ENCODE results near the gene PRSS33.
A peak's percentile ranks its signal among the peaks of the same experiment; 100 is the strongest.

PRSS33 gene

DNA sequence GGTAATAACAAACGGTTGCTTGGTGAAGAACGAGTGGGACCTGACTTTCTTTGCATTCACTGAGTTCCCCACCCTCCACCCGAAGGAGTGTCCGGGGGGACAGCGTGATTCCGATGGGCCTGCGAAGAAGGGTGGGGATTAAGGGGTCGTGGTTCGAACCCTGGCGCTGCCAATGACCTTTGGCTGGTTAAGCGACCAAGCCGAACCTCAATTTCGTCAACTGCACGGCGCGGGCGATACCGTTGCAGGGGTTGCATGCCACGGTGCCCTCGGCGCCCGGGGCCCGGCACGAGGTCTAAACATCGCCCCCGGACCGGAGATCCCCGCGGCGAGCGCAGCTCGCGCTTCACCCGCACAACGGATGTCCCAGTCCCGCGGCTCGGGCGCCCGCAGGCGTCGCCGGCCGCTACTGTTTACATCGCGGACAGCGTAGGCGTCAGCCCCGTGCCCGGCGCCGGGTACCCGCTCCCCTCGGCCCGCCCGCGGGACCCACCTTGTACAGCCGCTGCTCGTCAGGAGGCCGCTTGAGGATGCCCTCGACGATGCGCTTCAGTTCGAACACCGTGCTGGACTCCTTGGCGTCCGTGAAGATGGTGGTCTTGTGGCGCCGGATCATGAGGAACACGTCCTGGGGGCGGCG, 10.7 kb downstream of the PRSS33 start:
- DNase-seq: peak; percentile 19

DNA sequence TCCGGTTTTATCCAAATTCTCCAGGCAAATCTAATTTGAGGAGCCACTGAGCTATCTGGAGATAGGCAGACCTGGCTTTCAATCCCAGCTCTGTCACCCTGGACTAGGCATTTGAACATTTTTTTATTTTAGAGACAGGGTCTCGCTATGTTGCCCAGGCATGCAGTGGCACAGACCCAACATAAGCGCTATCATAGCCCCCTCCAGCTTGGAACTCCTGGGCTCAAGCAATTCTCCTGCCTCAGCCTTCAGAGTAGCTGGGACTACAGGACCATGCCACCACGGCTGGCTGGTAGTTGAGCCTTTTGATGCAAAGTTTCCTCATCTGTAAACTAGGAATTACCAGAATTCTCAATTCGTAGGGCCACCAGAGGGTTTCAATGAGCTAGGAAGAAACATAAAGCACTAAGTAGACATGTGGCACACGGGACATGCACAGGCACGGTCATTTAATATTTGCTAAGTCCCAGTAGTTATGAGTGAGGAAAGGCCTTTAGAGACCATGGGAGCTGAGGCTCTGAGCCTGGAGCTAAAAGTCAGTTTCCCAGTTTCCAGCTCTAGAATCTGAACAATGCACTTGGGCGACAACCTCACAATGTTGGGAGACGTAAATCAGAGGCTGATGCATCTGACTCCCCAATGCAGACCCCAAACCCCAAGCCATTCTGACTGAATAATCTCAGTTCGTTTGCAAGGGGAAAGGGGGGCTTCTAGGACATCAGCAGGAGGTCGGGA, 11.4 kb downstream of the PRSS33 start:
- DNase-seq: no peak

DNA sequence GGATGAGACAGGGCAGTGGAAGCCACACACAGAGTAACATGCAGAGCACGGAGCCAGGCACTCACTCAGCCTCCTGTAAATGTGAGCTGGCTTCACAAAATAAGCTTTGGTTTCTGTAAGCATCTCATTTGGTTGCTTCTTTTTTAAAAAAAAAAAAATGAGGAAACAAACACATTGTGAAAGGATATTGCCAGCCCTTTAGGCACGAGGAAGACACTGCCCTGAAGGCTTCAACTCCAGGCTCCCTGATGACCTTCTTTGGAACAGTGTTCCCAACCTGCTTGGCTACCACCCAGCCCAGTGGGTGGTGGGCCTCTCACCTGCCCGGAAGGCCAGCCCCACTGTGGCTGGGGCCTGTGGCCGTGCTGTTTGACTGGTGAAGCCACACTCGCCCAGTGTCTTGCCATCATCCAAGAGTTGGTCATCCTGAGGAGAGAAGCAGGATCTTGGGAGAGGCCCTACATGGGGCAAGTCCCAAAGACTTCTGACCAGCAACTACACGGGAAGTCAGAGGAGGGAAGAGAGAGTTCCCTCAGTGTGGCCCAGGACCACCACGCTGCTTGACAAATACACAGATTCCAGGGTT, 12.1 kb downstream of the PRSS33 start:
- DNase-seq: no peak

DNA sequence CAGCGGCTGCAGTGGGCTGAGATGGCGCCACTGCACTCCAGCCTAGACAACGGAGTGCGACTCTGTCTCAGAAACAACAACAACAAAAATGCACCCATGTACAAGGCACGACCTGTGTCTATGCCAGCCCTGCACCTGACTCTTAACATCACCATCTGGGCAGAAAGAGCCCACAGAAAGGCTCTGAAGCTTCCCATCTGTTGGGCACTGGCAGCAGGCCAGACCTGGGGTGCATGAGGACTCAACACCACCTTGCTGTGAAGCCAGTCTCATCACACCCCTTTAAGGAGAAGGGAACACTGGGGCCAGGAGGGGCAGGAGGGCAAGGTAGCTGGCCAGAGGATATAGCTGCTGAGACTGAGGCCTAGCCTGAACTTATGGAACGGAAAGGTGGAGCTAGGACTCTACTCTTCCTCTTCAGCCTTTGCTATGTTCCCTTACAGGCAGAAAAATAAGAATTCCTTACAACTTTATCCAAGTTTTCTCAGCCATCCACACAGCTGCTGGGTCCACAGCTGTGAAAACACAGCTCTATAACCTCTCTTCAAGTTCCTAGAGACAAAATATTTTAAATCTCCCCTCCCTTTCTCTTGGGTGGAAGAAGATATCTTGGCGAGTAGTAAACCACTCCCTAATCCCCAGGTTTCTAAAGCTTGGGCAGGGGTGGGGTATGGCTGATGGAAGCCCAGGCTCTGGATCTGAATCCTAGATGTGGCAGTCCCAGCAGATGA, 13.0 kb downstream of the PRSS33 start:
- DNase-seq: no peak

- DNase-seq: no peak
Measured at GRCh38 chr16:2773188-2773968, 14.0 kb downstream of the PRSS33 start.

- DNase-seq: no peak
Measured at GRCh38 chr16:2771496-2772402, 15.6 kb downstream of the PRSS33 start.

GRCh38 chr16:2770057-2770951, 17.1 kb downstream of the PRSS33 start:
- DNase-seq: no peak

DNA sequence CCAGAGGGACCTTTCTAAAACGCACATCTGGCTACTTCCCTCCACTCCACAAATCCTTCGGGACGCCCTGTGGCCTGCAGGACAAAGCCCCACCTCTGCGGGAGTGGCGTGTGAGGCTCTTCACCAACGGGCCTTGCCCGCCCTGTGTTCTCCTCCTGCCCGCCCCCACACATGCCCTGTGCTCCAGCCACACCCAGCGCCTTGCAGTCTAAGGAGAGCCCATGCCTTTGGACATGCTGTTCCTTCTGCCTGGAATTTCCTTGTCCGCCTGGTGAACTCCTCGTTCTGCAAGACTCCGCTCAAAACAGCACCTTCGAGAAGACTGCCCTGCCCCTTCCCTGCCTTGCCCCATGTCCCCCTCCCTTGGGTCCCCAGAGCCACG, 17.7 kb downstream of the PRSS33 start:
- DNase-seq: no peak

DNA sequence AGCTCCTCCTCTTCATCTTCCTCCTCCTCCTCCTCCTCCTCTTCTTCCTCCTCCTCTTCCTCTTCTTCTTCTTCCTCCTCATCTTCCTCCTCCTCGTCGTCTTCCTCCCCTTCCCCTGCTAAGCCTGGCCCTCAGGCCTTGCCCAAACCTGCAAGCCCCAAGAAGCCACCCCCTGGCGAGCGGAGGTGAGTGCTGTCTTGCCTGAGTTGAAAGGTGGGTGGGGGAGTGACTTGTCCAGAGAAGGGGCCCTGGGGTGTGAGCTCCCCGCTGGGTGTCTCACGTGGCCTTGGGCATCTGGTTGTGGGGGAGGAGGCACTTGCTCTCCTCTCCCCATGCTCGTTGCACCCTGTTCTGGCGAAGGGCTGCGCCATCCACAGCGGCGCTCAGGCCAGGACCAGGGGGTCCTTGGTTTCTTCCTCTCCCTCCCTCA, 18.2 kb downstream of the PRSS33 start:
- DNase-seq: no peak

GRCh38 chr16:2768403-2769089, 18.8 kb downstream of the PRSS33 start:
- DNase-seq: no peak

GRCh38 chr16:2767891-2768290, 19.5 kb downstream of the PRSS33 start:
- DNase-seq: no peak

DNA sequence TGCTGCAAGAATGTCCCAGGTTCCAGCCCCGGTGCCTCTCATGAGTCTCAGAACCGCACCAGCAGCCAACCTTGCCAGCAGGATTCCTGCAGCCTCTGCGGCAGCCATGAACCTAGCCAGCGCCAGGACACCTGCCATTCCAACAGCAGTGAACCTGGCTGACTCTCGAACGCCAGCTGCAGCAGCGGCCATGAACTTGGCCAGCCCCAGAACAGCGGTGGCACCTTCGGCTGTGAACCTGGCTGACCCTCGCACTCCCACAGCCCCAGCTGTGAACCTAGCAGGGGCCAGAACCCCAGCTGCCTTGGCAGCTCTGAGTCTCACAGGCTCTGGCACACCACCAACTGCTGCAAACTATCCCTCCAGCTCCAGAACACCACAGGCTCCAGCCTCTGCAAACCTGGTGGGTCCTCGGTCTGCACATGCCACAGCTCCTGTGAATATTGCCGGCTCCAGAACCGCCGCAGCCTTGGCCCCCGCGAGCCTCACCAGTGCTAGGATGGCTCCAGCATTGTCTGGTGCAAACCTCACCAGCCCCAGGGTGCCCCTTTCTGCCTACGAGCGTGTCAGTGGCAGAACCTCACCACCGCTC, 20.1 kb downstream of the PRSS33 start:
- no peak for DNase-seq

DNA sequence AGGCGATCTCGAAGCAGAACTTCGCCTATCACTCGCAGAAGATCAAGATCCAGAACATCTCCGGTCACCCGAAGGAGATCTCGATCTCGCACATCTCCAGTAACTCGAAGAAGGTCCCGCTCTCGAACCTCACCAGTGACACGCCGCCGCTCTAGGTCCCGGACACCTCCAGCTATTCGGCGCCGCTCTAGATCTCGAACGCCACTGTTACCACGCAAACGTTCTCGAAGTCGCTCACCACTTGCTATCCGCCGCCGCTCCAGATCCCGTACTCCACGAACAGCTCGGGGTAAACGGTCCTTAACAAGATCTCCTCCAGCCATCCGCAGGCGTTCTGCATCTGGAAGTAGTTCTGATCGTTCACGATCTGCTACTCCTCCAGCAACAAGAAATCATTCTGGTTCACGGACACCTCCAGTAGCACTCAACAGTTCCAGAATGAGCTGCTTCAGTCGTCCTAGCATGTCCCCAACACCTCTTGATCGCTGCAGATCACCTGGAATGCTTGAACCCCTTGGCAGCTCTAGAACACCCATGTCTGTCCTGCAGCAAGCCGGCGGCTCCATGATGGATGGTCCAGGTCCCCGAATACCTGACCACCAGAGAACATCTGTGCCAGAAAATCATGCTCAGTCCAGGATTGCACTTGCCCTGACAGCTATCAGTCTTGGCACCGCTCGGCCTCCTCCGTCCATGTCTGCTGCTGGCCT, 20.8 kb downstream of the PRSS33 start:
- DNase-seq: no peak

DNA sequence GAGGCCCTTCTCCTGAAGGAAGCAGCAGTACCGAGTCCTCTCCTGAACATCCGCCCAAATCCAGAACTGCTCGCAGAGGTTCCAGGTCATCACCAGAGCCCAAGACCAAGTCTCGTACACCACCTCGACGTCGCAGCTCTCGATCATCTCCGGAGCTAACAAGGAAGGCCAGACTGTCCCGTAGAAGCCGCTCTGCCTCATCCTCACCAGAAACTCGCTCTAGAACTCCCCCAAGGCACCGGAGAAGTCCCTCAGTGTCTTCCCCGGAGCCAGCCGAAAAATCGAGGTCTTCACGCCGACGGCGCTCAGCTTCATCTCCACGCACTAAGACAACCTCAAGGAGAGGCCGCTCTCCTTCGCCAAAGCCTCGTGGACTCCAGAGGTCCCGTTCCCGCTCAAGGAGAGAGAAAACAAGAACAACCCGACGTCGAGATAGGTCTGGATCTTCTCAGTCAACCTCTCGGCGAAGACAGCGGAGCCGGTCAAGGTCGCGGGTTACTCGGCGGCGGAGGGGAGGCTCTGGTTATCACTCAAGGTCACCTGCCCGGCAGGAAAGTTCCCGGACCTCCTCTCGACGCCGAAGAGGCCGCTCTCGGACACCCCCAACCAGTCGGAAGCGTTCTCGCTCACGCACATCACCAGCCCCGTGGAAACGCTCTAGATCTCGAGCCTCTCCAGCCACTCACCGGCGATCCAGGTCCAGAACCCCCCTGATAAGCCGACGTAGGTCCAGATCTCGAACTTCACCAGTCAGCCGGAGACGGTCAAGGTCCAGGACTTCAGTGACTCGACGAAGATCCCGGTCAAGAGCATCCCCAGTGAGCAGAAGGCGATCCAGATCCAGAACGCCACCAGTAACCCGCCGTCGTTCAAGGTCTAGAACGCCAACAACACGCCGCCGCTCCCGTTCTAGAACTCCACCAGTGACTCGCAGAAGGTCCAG, 21.6 kb downstream of the PRSS33 start:
- DNase-seq: no peak

GRCh38 chr16:2764718-2765117, 22.6 kb downstream of the PRSS33 start:
- DNase-seq: no peak

DNA sequence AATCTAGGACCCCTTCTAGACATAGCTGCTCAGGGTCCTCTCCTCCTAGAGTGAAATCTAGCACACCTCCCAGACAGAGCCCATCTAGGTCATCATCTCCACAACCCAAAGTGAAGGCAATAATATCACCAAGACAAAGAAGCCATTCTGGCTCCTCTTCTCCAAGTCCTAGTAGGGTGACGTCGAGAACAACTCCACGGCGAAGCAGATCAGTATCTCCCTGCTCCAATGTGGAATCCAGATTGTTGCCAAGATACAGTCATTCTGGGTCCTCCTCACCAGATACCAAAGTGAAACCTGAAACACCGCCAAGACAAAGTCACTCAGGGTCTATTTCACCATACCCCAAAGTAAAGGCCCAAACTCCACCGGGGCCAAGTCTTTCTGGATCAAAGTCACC, 24.2 kb downstream of the PRSS33 start:
- no peak for DNase-seq

DNA sequence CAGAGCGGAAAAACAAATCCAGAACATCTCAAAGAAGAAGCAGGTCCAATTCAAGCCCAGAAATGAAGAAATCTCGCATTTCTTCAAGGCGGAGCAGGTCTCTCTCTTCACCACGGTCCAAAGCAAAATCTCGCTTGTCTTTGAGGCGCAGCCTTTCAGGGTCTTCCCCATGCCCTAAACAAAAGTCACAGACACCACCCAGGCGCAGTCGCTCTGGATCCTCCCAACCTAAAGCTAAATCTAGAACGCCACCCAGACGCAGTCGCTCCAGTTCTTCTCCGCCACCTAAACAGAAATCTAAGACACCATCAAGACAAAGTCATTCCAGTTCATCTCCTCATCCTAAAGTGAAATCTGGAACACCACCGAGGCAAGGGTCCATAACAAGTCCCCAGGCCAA, 24.6 kb downstream of the PRSS33 start:
- DNase-seq: no peak

All from activated CD4-positive, alpha-beta T cell treated with anti-CD3 and anti-CD28 coated beads, Interleukin-2, amount 50 U/mL, for 16 hours (primary cell).